ENCODE measurements around the gene EVC.
"Not testable (repeated sequence)": the region's sequence is repeated elsewhere in the genome, so short reads cannot be mapped to it uniquely, and the experiment has no call there.

Gene EVC

DNA sequence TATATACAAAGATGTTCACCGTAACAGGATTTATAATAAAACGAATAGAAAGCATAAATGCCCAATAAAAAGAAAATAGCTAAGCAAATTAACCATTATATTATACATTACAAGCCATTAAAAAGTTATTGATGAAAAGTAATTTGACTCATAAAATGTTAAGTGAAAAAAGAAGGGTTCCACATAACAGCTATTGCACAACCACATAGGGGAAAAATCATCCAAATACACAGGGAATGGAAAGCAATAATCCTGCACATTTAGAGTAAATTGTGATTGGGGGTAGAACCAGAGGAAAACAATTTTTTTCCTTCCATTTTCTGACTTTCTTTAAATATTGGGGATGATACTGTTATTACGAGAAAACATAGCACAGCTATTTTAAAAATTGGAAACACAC, 143.9 kb downstream of the EVC start:
- DNase-seq = no peak

DNA sequence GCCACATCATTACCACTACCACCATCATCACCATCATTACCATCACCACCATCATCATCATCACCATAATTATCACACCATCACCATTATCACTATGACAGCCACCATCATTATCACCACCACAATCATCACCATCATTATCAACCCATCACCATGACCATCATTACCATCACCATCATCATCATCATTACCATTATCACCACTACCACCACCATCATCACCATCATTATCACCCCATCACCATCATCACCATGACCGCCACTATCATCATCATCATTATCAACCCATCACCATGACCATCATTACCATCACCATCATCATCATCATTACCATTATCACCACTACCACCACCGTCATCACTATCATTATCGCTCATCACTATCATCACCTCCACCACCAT, 145.4 kb downstream of the EVC start:
- DNase-seq = not testable (repeated sequence)

DNA sequence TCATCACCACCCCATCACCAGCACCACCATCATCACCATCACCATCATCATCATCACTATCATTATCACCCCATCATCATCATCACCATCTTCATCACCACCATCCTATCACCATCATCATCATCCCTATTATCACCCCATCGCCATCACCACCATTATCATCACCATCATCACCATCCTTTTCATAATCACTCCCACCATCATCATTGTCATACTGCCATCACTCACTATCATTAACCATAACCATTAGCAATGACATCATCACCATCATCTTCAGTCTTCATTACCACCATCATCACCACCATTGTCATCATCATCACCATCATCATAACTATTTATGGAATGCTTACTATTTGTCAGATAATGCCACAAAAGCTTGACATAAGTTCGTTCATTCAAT, 146.2 kb downstream of the EVC start:
- no peak for DNase-seq

DNA sequence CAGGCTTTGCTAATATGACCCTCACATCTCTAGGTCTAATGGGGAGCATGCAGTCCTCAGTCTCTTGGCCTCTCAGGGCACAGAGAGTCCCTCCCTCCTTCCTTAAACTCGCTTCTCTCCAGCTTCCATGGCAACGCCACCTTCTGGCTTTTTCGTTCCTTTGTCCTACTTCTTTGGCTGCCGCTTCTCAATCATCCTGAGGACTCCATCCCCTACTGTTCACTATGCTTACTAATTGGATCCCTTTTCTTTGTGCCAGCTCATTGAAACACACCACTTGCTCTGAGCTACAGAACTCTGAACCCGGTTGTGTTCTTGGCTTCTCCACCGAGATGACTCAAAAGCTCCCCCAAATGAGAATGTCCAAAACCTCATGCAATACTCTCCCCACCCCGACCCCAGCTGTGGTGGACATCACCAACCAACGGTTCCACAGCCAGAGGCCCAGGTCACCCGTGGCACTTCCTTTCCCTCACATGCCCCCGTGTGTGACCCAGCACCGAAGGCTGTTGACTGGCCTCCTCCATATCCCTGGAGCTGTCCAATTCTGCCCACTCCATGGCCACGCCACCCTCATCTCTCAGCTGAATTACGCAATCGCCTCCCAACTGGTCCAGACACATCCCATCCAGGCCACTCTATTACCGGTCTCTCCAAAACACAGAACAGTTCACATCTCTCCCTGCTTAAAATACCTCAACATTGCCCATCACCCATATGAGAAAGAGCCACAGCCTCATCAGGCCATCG, 147.2 kb downstream of the EVC start:
- no peak for DNase-seq

DNA sequence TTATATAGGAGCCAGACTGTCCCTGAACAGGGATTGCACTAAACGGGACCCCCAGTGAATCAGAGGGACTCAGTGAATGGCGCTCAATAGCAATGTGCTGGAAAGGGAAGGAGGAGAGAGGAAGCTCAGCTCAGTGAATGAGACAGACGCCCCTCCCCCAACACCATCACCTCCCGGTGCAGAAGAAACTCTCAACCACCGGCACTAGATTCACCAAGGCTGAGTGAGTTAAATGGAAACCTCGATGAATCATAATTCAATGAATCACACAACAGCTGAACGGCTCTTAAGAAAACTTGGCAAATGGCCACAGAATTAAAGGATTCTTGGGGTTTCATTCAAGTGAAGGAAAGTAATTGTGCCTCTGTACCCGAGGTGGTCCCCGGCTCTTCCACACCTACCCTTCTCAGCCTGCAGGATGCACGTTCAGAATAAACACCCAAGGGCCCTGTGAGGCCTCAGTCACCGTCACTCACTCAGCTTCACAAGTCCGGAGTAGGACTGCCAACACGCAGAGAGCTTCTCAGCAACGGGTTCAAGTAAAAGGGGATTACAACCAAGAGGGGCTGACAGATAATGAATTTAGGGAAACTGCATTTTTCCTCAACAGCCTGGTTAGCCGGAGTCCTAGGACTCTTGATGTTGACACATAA, 152.6 kb downstream of the EVC start:
- DNase-seq = no peak

Measured in NCI-H1105 treated with DMSO at 0.1 percent for 48 hours (cell line).